ENCODE data around the gene MRPL34.

The MRPL34 gene

DNA sequence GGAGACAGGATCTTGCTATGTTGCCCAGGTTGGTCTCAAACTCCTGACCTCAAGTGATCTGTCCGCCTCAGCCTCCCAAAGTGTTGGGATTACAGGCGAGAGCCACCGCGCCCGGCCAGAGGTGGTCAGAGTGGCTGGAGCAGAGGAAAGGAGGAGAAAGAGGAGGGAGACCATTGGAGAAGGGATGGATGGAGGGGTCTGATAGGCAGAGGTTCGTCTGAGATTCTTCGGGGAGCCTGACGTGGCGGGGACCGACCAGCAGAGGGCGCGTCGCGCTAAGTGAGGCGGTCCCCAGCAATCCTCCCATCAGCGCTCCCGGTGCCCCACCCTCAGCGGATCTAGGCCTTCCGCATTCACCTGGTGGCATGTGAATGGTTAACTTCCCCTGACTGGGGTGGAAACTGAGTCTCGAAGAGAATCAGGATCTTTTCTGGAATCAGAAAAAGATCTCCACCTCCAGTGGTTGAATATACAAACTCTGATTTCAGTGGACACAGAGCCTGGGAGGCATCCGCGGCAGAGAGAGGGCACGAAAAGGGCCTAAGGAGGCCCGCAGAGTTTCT lies 40.5 kb downstream of the MRPL34 start:
- peak in 1 of 2 experiments; percentile 67 for DNase-seq

DNA sequence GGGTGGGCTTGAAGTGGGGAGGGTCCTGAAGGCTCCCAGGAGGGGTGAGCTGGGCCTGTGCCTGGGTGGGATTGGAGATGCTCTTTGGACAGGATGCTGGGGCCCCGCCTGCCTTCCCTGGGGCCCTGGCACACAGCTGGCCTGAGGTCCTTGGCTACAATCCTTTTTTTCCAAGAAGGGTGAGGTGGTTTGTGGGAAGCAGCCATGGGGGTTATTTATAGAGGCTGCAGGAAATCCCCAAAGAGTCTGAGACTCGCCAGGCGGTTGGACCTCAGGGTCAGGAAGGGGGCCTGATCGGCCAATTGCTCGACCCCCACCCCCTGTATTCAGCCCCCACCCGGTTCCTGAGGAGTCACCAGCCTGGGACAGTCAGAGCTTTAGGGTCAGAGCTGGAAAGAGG lies 41.7 kb downstream of the MRPL34 start:
- no peak for DNase-seq

DNA sequence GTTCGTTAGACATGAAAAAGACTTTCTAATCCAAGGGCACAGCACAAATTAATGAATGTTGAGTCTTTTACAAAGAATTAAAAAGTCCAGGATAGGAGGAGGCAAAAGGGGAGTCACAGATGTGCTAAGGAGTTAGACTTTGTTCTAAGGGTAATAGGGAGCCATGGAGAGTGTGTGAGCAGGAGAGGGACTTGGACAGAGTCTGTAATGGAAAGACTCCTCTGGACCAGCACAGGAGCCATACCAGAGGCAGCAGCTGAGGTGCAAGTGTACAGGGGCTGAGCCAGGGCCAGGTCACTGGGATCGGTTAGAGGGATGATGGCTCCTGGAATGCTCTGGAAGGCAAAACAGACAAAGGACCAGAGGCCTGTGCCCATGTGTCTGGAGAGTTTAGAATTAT lies 42.2 kb downstream of the MRPL34 start:
- no peak for DNase-seq

DNA sequence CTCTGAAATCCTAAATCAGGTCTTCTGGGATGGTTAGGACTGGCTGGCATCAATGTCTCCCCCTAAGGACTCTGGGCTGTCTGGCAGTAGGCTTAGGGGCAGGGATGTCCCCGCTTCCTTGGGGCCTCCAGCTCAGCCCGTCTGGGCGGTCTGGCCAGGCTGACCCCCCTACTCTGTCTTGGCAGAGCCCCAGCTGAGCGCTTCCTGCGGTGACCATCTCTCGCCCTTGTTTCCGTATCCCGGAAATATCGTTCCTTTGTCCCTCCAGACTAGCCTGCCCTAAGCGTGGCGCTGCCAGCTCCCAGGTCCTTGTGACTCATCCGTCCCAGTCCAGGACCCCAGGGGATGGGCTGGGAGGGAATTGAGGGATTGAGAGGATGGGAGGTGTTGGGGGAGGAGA lies 43.0 kb downstream of the MRPL34 start:
- DNase-seq: peak in 1 of 2 experiments; percentile 39

DNA sequence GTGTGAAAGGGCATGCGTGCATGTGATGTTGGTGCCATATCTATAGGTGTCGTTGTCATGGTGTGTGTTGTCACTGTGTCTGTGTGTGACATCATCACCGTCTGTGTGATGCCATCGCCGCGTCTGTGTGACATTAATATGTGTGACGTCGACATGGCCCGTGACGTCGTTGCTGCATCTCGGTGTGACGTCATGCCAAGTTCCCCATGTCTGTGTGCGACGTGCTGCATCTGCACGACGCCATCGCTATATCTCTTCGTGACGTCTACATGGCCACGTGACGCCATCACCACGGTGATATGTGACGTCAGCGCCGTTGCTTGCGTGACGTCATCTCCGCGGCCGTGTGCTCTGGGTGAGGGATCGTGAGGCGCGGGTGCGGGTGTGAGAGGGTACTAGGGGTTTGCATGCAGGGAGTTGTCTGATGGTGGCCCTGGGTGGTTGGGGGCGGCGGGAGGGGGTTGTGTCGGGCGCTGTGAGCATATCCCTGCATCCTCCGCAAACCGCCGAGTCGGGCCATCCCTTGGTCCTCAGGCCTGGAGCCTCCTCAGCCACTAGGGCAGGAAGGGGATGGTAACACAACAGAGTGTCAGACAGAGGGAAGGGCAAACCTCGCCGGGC lies 46.3 kb downstream of the MRPL34 start:
- DNase-seq: no peak

DNA sequence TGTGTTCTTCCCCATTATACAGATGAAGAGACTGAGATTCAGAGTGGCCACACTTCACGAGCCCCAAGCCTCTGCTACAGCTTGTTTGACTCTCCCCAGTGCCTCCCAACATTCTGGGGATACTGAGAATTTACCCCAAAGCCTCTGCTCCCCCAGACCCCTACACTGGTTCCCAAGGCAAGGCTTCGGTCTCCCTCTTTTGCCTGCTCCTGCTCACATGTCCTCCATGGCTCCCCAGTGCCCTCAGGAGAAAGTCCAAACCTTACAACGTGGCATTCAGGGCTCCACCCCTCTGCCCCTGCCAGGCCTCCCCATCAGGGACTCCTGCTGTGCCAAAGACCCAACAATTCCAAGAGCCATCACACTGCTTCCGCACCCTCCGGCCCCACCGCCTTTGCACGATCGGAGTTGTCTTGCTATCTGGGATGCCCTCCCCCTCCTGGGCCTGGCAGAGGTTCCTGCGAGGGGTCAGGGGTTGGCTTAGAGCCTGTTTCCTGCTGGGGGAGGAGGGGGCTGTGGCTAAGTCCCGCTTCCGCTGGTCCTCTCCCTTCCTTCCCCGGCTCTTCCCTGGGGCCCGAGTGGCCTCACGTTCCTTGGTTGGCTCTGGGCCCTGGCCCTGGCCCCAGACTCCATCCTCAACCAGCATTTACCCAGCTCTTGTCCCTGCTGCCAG lies 47.1 kb downstream of the MRPL34 start:
- DNase-seq: no peak

DNA sequence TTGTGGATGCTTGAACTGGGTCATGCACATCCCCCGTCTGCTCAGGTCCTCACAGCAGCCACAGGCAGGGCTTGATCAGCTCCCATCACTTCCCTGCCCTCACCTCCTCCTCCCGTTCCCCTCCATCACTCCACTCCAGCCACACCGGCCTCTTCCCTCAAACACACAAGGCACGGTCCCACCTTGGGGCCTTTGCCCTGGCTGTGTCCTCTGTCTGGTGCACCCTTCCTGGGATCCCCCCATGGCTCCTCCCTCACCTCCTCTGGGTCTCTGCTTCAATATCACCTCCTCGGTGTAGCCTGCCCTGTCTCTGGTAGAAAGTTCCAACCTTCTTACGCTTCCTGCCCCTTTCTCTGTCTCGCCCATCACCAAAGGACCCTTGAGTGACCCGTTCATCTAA lies 47.7 kb downstream of the MRPL34 start:
- no peak for DNase-seq
